ENCODE measurements around the gene LRRC1. TPM values are rescaled to one million over a fixed set of nuclear protein-coding genes. Genes with fewer than 3 reads are reported as not detected.

The LRRC1 gene
- total and polyA plus RNA-seq, 2 experiments from 2014 or later = 9.1 to 11.4 TPM

GRCh38 chr6:53960311-53960710 is 165.5 kb downstream of the LRRC1 start:
- no peaks in the 10 kb centered on the region for H3K36me3 ChIP-seq
- no peak for TF ChIP-seq CTCF (IDR thresholded peaks at IDR 0.05; ENCODE audit: low read depth, low read length)
- peak in 1 of 2 donors; percentile 35 for DNase-seq (ENCODE audit: low read depth in 1 of 2, low spot score in 1 of 2)
- no peak overlapping the region for H3K27ac ChIP-seq
- no peak overlapping the region for H3K4me3 ChIP-seq
- peaks cover 16% of the 10 kb centered on the region for H3K4me1 ChIP-seq (ENCODE audit: low read depth)
- H3K27me3 ChIP-seq = no peaks in the 10 kb centered on the region
- H3K9me3 ChIP-seq (ENCODE audit: low read depth) = no peaks in the 10 kb centered on the region

- no peak for TF ChIP-seq CTCF (IDR thresholded peaks at IDR 0.05; ENCODE audit: low read depth, low read length)
- H3K4me1 ChIP-seq (ENCODE audit: low read depth) = peaks cover 16% of the 10 kb centered on the region
- H3K27ac ChIP-seq = peak overlapping the region; percentile 64
- peak; percentile 69 for DNase-seq (ENCODE audit: low read depth in 1 of 2, low spot score in 1 of 2)
- no peak overlapping the region for H3K4me3 ChIP-seq
- H3K27me3 ChIP-seq = no peaks in the 10 kb centered on the region
- H3K36me3 ChIP-seq = no peaks in the 10 kb centered on the region
- no peaks in the 10 kb centered on the region for H3K9me3 ChIP-seq (ENCODE audit: low read depth)
These were observed 167.0 kb downstream of the LRRC1 start for GRCh38 chr6:53961679-53962370.

- Histone ChIP-seq H3K9me3 (ENCODE audit: low read depth) (no peaks in the 10 kb centered on the region), H3K4me1 (ENCODE audit: low read depth) (peaks cover 16% of the 10 kb centered on the region), H3K27me3 (no peaks in the 10 kb centered on the region), H3K36me3 (no peaks in the 10 kb centered on the region), H3K4me3 (no peak overlapping the region), H3K27ac (peak overlapping the region; percentile 64)
- peak in 1 of 2 donors; percentile 16 for DNase-seq (ENCODE audit: low read depth in 1 of 2, low spot score in 1 of 2)
- no peak for TF ChIP-seq CTCF (IDR thresholded peaks at IDR 0.05; ENCODE audit: low read depth, low read length)
These were observed 167.8 kb downstream of the LRRC1 start for GRCh38 chr6:53962646-53963045.

- TF ChIP-seq CTCF (IDR thresholded peaks at IDR 0.05; ENCODE audit: low read depth, low read length) = no peak
- Histone ChIP-seq H3K9me3 (ENCODE audit: low read depth) (no peaks in the 10 kb centered on the region), H3K27me3 (no peaks in the 10 kb centered on the region), H3K27ac (no peak overlapping the region), H3K4me1 (ENCODE audit: low read depth) (peaks cover 13% of the 10 kb centered on the region), H3K36me3 (no peaks in the 10 kb centered on the region), H3K4me3 (no peak overlapping the region)
- DNase-seq (ENCODE audit: low read depth in 1 of 2, low spot score in 1 of 2) = no peak
These were observed 172.6 kb downstream of the LRRC1 start for GRCh38 chr6:53967415-53967814.

Other genes with a start within 250 kb of the LRRC1 start
- gene GCLC, start 249.9 kb upstream of the LRRC1 start, total RNA-seq = 23.5 and 33.6 TPM in 2 replicates
- 17.5 and 18.1 TPM in 2 replicates for gene GCLC, start 249.9 kb upstream of the LRRC1 start, polyA plus RNA-seq
- gene KLHL31, start 129.2 kb upstream of the LRRC1 start, total RNA-seq = 37.7 and 39.0 TPM in 2 replicates
- gene KLHL31, start 129.2 kb upstream of the LRRC1 start, polyA plus RNA-seq = 11.2 and 12.1 TPM in 2 replicates

Measured in cardiac muscle cell (in vitro differentiated cells and primary cell).